IPS-NIHi11 (cell line): ENCODE measurements around the gene CLDN22.

ENCODE experiments used
- DNase-seq: peaks from one replicate; pipeline ENCODE4 v3.0.0; 2012; ENCODE audit warnings: mixed read lengths, low spot score

The CLDN22 gene

GRCh38 chr4:183272384-183272783 lies 47.7 kb downstream of the CLDN22 start:
- no peak for DNase-seq

- DNase-seq, result no peak
These were observed 51.5 kb downstream of the CLDN22 start for GRCh38 chr4:183268556-183268955.
